ENCODE results near the gene DRAXIN. TPM values are rescaled to one million over a fixed set of nuclear protein-coding genes. Genes with fewer than 3 reads are reported as not detected.

Gene DRAXIN
- total RNA-seq, 1 experiment from 2014 or later = 20.5 TPM

DNA sequence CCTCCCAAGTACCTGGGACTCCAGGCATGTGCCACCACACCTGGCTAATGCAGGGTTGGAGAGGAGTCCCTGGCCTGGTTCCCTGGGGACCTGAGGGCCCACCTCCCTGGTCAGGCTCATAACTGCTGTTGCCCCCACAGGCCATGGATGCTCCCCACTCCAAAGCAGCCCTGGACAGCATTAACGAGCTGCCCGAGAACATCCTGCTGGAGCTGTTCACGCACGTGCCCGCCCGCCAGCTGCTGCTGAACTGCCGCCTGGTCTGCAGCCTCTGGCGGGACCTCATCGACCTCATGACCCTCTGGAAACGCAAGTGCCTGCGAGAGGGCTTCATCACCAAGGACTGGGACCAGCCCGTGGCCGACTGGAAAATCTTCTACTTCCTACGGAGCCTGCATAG is 23.0 kb upstream of the DRAXIN start:
- no peaks in the 10 kb centered on the region for H3K79me1 ChIP-seq (ENCODE audit: insufficient read depth, low read depth, low read length, poor library complexity, severe bottlenecking)
- no peak overlapping the region for H2BK120ac ChIP-seq (ENCODE audit: low read depth, low read length, poor library complexity, severe bottlenecking)
- no peaks in the 10 kb centered on the region for H3K79me2 ChIP-seq (ENCODE audit: insufficient read depth, low read length)
- H3K18ac ChIP-seq (ENCODE audit: insufficient read length, low read depth, low read length) = no peak overlapping the region
- no peak overlapping the region for H3K23ac ChIP-seq (ENCODE audit: insufficient read length, low read depth, low read length)
- no peak overlapping the region for H3K27ac ChIP-seq (ENCODE audit: insufficient read length, low read depth, low read length)
- no peak overlapping the region for H3K14ac ChIP-seq (ENCODE audit: insufficient read depth, low read length)
- no peak overlapping the region for H2BK5ac ChIP-seq (ENCODE audit: insufficient read length, low read length)
- H3K36me3 Mint-ChIP-seq (ENCODE audit: insufficient read depth in 1 of 3, low read depth in 3 of 3) = peaks cover 19 to 53% (median 45%) of the 10 kb centered on the region in 3 experiments
- no peak overlapping the region for H4K8ac ChIP-seq (replicated peaks; ENCODE audit: insufficient read length, low read depth, low read length)
- DNase-seq = no peak
- no peaks in the 10 kb centered on the region for H3K4me1 ChIP-seq (ENCODE audit: insufficient read depth, low read length)
- H3K9me3 ChIP-seq (ENCODE audit: control insufficient read depth, low read depth, low read length) = no peaks in the 10 kb centered on the region
- WGBS (ENCODE audit: extremely low coverage, insufficient read length, low lambda C conversion rate) = no CpG with 5 or more reads among the region's 14 CpGs
- peaks cover 4% of the 10 kb centered on the region for H3K27me3 Mint-ChIP-seq (ENCODE audit: low read depth)
- no peaks in the 10 kb centered on the region for H4K20me1 ChIP-seq (ENCODE audit: control insufficient read depth, insufficient read depth, insufficient read length)
- no peak overlapping the region for H2AK5ac ChIP-seq (ENCODE audit: insufficient read length, low read length)
- H3K4me1 Mint-ChIP-seq = no peaks in the 10 kb centered on the region
- no peak overlapping the region for H3K4me2 ChIP-seq (ENCODE audit: insufficient read depth, insufficient read length, low read length)
- H3K56ac ChIP-seq (ENCODE audit: insufficient read length, low read depth, low read length) = no peak overlapping the region
- no peak overlapping the region; a peak in 1 of 5 replicates for H3K4me3 Mint-ChIP-seq
- no peaks in the 10 kb centered on the region for H3K9me3 Mint-ChIP-seq
- H4K91ac ChIP-seq (ENCODE audit: insufficient read length, low read depth, low read length) = no peak overlapping the region
- H2AFZ ChIP-seq (ENCODE audit: low read length) = no peak overlapping the region
- H2BK15ac ChIP-seq (ENCODE audit: low read depth, low read length) = no peak overlapping the region
- H3T11ph ChIP-seq (ENCODE audit: low read length) = no peak overlapping the region
- H3K27me3 ChIP-seq (ENCODE audit: insufficient read depth, low read length) = no peaks in the 10 kb centered on the region
- no peak overlapping the region for H2BK12ac ChIP-seq (ENCODE audit: insufficient read length, low read depth, low read length)
- H4K5ac ChIP-seq (ENCODE audit: insufficient read length, low read depth, low read length) = no peak overlapping the region
- TF ChIP-seq, protein P1, sequence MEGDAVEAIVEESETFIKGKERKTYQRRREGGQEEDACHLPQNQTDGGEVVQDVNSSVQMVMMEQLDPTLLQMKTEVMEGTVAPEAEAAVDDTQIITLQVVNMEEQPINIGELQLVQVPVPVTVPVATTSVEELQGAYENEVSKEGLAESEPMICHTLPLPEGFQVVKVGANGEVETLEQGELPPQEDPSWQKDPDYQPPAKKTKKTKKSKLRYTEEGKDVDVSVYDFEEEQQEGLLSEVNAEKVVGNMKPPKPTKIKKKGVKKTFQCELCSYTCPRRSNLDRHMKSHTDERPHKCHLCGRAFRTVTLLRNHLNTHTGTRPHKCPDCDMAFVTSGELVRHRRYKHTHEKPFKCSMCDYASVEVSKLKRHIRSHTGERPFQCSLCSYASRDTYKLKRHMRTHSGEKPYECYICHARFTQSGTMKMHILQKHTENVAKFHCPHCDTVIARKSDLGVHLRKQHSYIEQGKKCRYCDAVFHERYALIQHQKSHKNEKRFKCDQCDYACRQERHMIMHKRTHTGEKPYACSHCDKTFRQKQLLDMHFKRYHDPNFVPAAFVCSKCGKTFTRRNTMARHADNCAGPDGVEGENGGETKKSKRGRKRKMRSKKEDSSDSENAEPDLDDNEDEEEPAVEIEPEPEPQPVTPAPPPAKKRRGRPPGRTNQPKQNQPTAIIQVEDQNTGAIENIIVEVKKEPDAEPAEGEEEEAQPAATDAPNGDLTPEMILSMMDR (conservative IDR thresholded peaks at IDR 0.05) = no peak
- no peak overlapping the region for H3K4ac ChIP-seq (ENCODE audit: low read depth, low read length)
- H3K27ac Mint-ChIP-seq = peak overlapping the region in 1 of 3 experiments; percentile 75; a peak in 2 of 7 replicates
- no peaks in the 10 kb centered on the region for H3K23me2 ChIP-seq (ENCODE audit: insufficient read length, low read depth, low read length, poor library complexity, severe bottlenecking)
- H3K9ac ChIP-seq (ENCODE audit: extremely low read depth, insufficient read length, low read length) = no peak overlapping the region
- no peak overlapping the region for H2BK20ac ChIP-seq (ENCODE audit: low read depth, low read length, poor library complexity, severe bottlenecking)

Measured in H9 (cell line).